HG03469 (cell line): Measurements from ENCODE around the gene PKDCC.
"Not testable (repeated sequence)": the region's sequence is repeated elsewhere in the genome, so short reads cannot be mapped to it uniquely, and the experiment has no call there.

Experiments
- ATAC-seq: cut with Tn5 transposase; IDR thresholded peaks from one replicate; pipeline ENCODE4 v1.9.1; 2021; ENCODE audit warnings: mild to moderate bottlenecking, moderate library complexity, moderate number of reproducible peaks; ENCODE audit not compliant: unreplicated experiment

PKDCC gene

GRCh38 chr2:42060718-42061619, 13.1 kb downstream of the PKDCC start:
- ATAC-seq = no peak

DNA sequence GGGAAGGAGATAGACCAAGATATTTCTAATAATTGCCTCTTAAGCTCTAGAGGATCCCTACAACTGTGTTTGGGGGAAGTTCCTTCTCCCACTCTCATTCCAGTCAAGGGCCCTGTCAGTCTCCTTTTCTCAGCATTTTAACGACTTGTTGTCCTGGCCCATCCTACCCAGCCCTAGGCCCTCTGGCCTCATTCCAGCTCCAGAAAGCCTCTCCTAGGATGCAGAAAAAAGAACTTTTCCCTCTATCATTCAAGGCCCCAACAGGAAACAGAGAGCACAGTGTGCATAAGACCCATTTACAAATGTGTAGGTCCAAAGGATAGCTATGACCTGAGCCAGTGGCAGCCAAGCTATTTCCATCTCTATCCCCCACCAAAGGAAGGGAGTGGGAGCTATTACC, 14.0 kb downstream of the PKDCC start:
- no peak for ATAC-seq

DNA sequence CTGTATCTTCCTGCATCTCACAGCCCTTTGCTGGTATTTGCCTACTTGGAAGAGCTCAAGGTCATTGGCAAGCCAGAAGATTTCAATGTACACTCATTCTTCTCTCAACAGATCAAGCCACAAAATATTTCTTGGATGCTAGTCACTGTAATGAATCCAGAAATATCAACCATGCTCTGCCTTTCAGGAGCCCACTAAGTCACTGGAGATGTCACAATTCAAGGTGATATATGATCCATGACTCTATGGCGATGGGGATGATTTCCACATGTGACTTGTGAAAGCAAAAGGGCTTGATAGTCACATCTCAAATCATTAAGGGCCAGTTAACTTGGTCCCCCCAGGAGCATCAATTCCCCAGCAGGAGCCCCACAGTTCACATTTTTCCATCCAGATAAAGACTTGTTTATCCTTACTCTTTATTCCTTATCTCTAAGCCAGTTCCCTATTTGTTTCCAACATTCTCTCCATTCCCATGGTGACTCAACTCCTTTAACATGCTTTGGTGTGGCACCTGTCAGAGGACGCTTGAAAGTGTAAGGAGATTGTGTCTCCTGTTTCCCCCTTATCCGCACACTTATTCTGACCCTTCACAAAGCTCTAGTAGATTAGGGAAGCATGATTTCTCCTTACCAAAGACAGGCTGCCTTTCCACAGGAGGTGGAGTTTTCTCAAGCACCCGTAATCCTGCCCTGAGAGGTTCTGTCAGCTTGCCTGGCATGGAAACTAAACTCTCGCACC, 15.8 kb downstream of the PKDCC start:
- no peak for ATAC-seq

DNA sequence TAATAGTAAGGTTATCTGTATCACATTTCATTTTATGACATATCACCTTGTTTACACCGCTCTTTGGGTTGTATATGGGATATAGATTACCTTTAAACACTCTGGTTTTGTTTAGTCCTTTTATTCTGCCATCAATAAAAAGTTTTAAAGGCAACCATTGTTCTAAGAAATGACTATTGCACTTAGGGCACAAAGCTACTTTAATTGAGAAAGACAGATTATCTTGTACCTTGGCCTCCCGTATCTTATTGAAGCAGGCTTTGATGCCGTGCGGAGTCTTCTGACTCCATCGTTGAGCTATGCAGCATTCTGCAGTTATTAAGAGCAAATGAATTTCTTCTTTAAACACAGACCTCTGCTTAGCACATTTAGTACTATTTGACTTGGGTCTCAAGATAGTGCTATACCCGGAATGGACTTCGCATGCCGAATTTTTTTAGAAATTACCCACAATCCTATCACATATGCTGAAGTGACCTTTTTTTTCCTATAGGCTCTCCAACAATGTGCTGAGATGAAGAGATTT, 16.7 kb downstream of the PKDCC start:
- ATAC-seq = no peak

DNA sequence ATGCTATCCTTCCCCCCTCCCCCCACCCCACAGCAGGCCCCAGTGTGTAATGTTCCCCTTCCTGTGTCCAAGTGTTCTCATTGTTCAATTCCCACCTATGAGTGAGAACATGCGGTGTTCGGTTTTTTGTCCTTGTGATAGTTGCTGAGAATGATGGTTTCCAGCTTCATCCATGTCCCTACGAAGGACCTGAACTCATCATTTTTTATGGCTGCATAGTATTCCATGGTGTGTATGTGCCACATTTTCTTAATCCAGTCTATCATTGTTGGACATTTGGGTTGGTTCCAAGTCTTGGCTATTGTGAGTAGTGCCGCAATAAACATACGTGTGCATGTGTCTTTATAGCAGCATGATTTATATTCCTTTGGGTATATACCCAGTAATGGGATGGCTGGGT, 17.9 kb downstream of the PKDCC start:
- ATAC-seq = not testable (repeated sequence)

DNA sequence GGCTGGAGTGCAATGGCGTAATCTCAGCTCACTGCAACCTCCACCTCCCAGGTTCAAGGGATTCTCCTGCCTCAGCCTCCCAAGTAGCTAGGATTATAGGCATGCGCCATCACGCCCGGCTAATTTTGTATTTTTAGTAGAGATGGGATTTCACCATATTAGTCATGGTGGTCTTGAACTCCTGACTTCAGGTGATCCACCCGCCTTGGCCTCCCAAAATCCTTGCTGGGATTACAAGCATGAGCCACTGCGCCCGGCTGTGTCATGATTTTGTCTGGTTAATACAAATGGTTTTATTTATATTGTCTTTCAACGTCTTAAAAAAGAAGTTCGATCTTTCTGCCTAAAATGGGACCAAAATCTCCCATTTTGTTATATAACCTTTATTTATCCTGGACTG, 19.2 kb downstream of the PKDCC start:
- not testable (repeated sequence) for ATAC-seq

DNA sequence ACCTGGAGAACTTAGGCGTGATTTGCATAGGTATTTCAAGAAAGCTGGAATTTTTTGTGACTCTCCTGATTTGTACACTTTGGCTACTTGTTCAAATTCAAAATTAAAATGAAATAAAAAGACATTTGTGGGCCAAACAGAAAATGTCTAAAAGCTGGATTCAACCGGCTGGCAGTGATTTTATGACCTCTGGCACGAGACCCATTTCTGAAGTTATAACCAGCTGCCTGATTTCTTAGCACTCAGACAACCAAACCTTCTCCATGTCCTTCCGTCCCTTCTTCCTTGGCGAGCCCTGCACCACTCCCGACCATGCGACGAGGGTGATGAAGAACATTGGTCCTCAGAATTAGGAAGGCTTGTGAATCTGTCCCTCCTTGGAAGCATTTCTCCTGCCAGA, 19.7 kb downstream of the PKDCC start:
- ATAC-seq = no peak

- ATAC-seq = no peak
Measured at GRCh38 chr2:42068571-42069178, 20.9 kb downstream of the PKDCC start.

- no peak for ATAC-seq
Measured at GRCh38 chr2:42069568-42069967, 21.7 kb downstream of the PKDCC start.

DNA sequence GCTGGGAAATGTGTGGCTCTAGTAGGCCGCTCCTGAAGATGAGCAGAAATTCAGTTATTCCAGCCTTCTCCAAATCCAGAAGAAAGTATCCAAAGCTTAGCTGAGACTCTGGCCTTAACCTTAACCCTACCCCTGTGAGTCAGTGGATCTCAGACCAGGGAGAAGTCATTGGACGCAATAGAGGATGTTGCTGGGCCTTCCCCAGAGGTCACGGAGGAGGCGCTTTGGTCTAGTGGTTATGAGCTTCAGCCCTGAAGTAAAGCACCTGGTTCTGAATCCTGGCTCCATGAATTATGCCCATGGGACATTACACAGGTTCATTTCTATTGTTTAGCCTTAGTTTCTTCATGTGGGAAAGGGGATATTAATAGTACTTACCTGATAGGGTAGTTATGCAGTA, 24.0 kb downstream of the PKDCC start:
- ATAC-seq = no peak

- ATAC-seq = no peak
Measured at GRCh38 chr2:42072349-42073118, 24.7 kb downstream of the PKDCC start.

DNA sequence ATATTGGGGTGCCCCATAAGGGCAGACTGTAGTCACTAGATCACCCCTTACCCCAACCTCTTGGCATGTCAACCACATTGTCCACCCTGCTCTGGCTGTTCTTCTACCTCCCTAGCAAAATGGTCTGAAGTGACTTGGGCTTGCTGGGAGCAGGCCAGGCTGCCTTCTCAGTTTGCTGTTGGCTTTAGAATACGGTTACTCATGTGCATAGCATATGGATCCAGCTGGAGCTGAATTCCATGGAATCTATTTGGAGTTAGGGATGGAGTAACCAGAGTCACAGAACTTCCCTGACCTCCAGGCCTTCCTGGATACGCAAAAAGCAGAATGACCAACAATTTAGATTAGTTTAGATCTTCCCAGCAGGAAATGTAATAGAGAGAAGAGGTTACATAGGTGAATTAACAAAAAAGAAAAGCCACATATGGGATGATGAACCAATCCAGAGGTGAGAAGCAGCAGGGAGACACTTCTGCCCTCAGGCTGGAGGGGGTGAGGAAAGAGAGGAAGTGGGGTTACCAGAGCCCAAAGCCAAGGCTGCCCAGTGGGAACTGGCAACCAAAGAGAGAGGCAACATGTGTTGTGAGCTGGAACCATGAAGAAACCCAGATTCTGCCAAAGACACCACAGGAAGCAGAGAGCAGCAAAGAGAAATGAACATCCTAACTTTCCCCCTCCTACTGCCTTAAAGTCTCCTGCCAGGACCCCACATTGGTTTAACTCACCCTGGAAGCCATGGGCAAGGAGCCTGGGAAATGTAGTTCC, 26.1 kb downstream of the PKDCC start:
- ATAC-seq = no peak

- ATAC-seq = no peak
Measured at GRCh38 chr2:42074661-42075060, 26.8 kb downstream of the PKDCC start.

DNA sequence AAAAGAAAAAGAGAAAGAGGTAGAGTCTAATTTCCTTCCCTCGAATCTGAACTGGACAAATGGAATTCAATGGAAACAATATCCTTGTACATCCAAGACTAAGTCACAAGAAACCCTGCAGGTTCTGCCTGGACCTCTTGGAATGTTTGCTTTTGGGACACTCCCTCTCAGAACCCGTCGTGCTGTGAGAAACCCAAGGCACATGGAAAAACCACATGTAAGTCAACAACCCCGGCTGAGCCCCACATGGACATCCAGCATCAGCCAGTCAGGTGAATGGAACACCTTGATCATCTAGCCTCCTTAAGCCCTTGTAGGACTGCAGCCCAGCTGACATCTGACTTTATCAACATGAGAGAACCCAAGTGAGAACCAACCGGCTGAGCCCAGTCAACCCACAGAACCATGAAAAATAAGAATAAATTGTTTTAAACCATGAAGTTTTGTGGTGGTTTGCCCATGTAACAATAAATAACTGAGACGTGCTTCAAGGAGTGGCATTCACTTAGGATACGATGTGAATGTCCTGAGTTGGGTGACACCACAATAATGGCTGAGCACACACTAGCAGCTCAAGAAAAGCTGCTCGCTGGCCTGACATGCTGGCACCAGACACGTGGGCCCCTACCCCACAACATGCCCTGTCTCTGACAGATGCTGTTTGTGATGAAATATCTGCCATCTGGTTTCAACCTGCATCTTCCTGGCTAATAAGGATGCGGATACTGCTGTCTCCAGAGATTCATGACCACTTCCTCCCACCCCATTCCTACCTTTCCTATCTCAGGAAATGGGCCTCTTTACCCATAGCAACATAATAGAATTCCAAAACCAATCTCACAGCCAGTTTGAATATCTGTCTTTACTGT, 28.8 kb downstream of the PKDCC start:
- ATAC-seq = no peak

DNA sequence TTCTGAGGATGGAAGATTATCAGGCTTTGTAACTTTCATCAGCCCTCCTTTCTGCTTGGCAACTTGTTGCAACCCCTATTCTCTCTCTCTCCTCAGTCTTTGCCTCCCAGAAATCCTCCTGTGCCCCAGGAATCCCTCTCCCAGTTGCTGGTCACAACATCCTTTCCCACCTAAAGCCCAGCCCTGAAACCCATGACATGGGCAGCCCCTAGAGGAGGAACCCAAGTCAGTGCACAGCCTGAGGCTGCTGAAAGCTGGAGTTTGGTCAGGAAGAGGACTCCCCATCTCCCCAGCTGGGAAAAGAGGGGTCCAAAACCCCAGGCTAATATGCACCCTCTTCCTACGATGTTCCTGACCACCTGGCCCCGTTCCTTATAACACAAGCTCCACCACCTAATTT, 29.5 kb downstream of the PKDCC start:
- ATAC-seq = no peak

GRCh38 chr2:42079737-42080287, 32.0 kb downstream of the PKDCC start:
- no peak for ATAC-seq

DNA sequence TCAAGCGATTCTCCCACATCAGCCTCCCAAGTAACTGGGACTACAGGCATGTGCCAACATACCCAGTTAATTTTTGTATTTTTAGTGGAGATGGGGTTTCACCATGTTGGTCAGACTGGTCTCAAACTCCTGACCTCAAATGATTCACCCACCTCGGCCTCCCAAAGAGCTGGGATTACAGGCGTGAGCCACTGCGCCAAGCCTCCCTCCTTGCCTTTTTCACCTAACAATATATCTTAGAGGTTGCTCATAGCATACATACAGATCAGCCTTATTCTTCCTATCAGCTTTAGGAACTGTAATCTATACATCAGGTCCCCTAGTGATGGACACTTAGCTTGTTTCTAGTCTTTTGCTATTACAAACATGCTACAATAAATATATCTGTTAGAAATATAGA, 33.3 kb downstream of the PKDCC start:
- ATAC-seq = not testable (repeated sequence)

GRCh38 chr2:42082016-42082415, 34.2 kb downstream of the PKDCC start:
- ATAC-seq = no peak

GRCh38 chr2:42084231-42084671, 36.4 kb downstream of the PKDCC start:
- no peak for ATAC-seq
